Keratinocyte (primary cell): Measurements from ENCODE around the gene F12. TPM values are rescaled to one million over a fixed set of nuclear protein-coding genes. Genes with fewer than 3 reads are reported as not detected.
A peak's percentile ranks its signal among the peaks of the same experiment; 100 is the strongest.

ENCODE experiments used
- DNase-seq: peaks from one replicate; pipeline ENCODE4 v3.0.0-alpha.2; 2011; ENCODE audit warnings: low read depth, missing footprints, low spot score
- FAIRE-seq: peaks from 2 replicates; lab custom pipeline; 2011; peaks lifted over from hg19 to GRCh38; lab: Jason Lieb, UNC
- H2AFZ ChIP-seq: 2 replicates; pipeline ENCODE4 v1.6.0; 2012; ENCODE audit warnings: low read length, control low read depth, inconsistent platforms; ENCODE audit not compliant: control insufficient read depth
- H3K27ac ChIP-seq: 2 replicates; pipeline ENCODE4 v1.5.1; 2011; ENCODE audit warnings: low read length; ENCODE audit not compliant: control insufficient read depth, insufficient read depth
- H3K27me3 ChIP-seq: 3 replicates; pipeline ENCODE4 v1.6.0; 2011; ENCODE audit warnings: low read length; ENCODE audit not compliant: control insufficient read depth, insufficient read depth; ENCODE audit errors: extremely low read depth
- H3K36me3 ChIP-seq, 2 experiments: 2 replicates in 1 of 2; 3 replicates in 1 of 2; pipeline ENCODE4 v1.5.1; 2011; ENCODE audit warnings: low read length in 2 of 2, mild to moderate bottlenecking in 1 of 2; ENCODE audit not compliant: control insufficient read depth in 2 of 2, insufficient read depth in 2 of 2; ENCODE audit errors: extremely low read depth in 1 of 2
- H3K4me1 ChIP-seq: 3 replicates; pipeline ENCODE4 v1.5.1; 2011; ENCODE audit warnings: low read length; ENCODE audit not compliant: control insufficient read depth, insufficient read depth; ENCODE audit errors: extremely low read depth
- H3K4me2 ChIP-seq: 3 replicates; pipeline ENCODE4 v1.6.0; 2011; ENCODE audit warnings: low read depth, low read length; ENCODE audit not compliant: control insufficient read depth, insufficient read depth; ENCODE audit errors: extremely low read depth
- H3K4me3 ChIP-seq, 3 experiments: fragments of 200-600 bp in 1 of 3; sonication (generic) in 1 of 3; 2 replicates in 2 of 3; 3 replicates in 1 of 3; pipeline ENCODE4 v1.5.1; 2011 to 2016; ENCODE audit warnings: low read length in 3 of 3, mild to moderate bottlenecking in 3 of 3, control low read depth in 2 of 3, inconsistent platforms in 1 of 3, low read depth in 1 of 3, mixed read lengths in 1 of 3, mixed run types in 1 of 3, moderate library complexity in 1 of 3; ENCODE audit not compliant: control insufficient read depth in 2 of 3, insufficient read depth in 2 of 3; ENCODE audit errors: extremely low read depth in 1 of 3
- H3K79me2 ChIP-seq: 2 replicates; pipeline ENCODE4 v1.6.0; 2012; ENCODE audit warnings: low read length; ENCODE audit not compliant: control insufficient read depth, insufficient read depth
- H3K9ac ChIP-seq: 3 replicates; pipeline ENCODE4 v1.6.0; 2011; ENCODE audit warnings: low read length; ENCODE audit not compliant: control insufficient read depth, insufficient read depth; ENCODE audit errors: extremely low read depth
- H3K9me1 ChIP-seq: 3 replicates; pipeline ENCODE4 v1.6.0; 2011; ENCODE audit warnings: low read length; ENCODE audit not compliant: control insufficient read depth, insufficient read depth; ENCODE audit errors: extremely low read depth
- H3K9me3 ChIP-seq: 2 replicates; pipeline ENCODE4 v1.5.1; 2012; ENCODE audit warnings: low read depth, low read length; ENCODE audit not compliant: control insufficient read depth
- H4K20me1 ChIP-seq: 3 replicates; pipeline ENCODE4 v1.6.0; 2011; ENCODE audit warnings: low read length; ENCODE audit not compliant: control insufficient read depth, insufficient read depth; ENCODE audit errors: extremely low read depth
- CTCF ChIP-seq, 3 experiments: IDR thresholded peaks in 1 of 3; conservative IDR thresholded peaks in 1 of 3; optimal IDR thresholded peaks in 1 of 3; 2 replicates in 2 of 3; 3 replicates in 1 of 3; pipeline versions ENCODE3 to v1.5.1; 2011; ENCODE audit warnings: low read length in 3 of 3, mild to moderate bottlenecking in 3 of 3, moderate library complexity in 2 of 3, control low read depth in 1 of 3, inconsistent platforms in 1 of 3; ENCODE audit not compliant: insufficient read depth in 2 of 3; ENCODE audit errors: extremely low read depth in 1 of 3
- EZH2 ChIP-seq: IDR thresholded peaks from one replicate; pipeline ENCODE4 v1.6.1; 2012; ENCODE audit warnings: inconsistent platforms, mild to moderate bottlenecking, low read length, moderate library complexity
- dilution Hi-C: fragments of 300-500 bp; cut with MboI; formaldehyde crosslinking; loops from one replicate; pipeline ENCODE4 v1.7.0; 2020; ENCODE audit warnings: low sequenced_read_pairs; ENCODE audit not compliant: extremely low pct_ligation_motif_present
- polyA plus RNA-seq, 5 experiments: library from polyadenylated mRNA; depleted of rRNA in 3 of 5; stranded (reverse) in 3 of 5; stranded (forward) in 1 of 5; unstranded in 1 of 5; fragments of >200 nt; gene quantifications; 1 replicate in 1 of 5; 2 replicates in 3 of 5; 3 replicates in 1 of 5; pipeline versions ENCODE4 v1.2.1 to v1.2.3, GENCODE V29; 2011 to 2012; ENCODE audit warnings: missing spikeins in 2 of 5, low read depth in 1 of 5, low replicate concordance in 1 of 5

F12 gene
- polyA plus RNA-seq, 1 donor (not counting 4 experiments of a cell fraction or from before 2014, with no cell fraction given) = 7.7 TPM

GRCh38 chr5:177370488-177371119, 38.8 kb downstream of the F12 start:
- Histone ChIP-seq H3K4me3 (peak overlapping the region in 1 of 3 experiments; percentile 52), H3K36me3 (peaks cover 0 to 19% of the 10 kb centered on the region in 2 experiments), H3K9me1 (no peaks in the 10 kb centered on the region), H2AFZ (no peak overlapping the region), H3K27ac (no peak overlapping the region), H3K4me2 (no peak overlapping the region), H3K79me2 (no peaks in the 10 kb centered on the region), H3K9me3 (no peaks in the 10 kb centered on the region), H4K20me1 (no peaks in the 10 kb centered on the region), H3K9ac (no peak overlapping the region), H3K4me1 (peaks cover 52% of the 10 kb centered on the region), H3K27me3 (no peaks in the 10 kb centered on the region)
- dilution Hi-C loops = no loop called here
- FAIRE-seq = peak; percentile 36
- TF ChIP-seq CTCF (optimal IDR thresholded peaks at IDR 0.05 in 1 of 3, IDR thresholded peaks at IDR 0.05 in 1 of 3, conservative IDR thresholded peaks at IDR 0.05 in 1 of 3; ENCODE audit: extremely low read depth in 1 of 3, insufficient read depth in 2 of 3, low read length in 3 of 3) (peak in 2 of 3 experiments; percentile 43 to 86), EZH2 (no peak)
- DNase-seq = peak; percentile 82

GRCh38 chr5:177369645-177370440, 39.5 kb downstream of the F12 start:
- no peak overlapping the region for H3K9ac ChIP-seq
- H4K20me1 ChIP-seq = no peaks in the 10 kb centered on the region
- no peaks in the 10 kb centered on the region for H3K9me1 ChIP-seq
- dilution Hi-C loops = no loop called here
- FAIRE-seq (no peak), DNase-seq (no peak)
- no peak overlapping the region for H3K4me2 ChIP-seq
- no peak overlapping the region for H2AFZ ChIP-seq
- H3K36me3 ChIP-seq = peaks cover 0 to 19% of the 10 kb centered on the region in 2 experiments
- H3K27me3 ChIP-seq = no peaks in the 10 kb centered on the region
- H3K27ac ChIP-seq = no peak overlapping the region
- no peaks in the 10 kb centered on the region for H3K79me2 ChIP-seq
- no peaks in the 10 kb centered on the region for H3K9me3 ChIP-seq
- peaks cover 52% of the 10 kb centered on the region for H3K4me1 ChIP-seq
- H3K4me3 ChIP-seq = no peak overlapping the region
- TF ChIP-seq EZH2 (no peak), CTCF (optimal IDR thresholded peaks at IDR 0.05 in 1 of 3, IDR thresholded peaks at IDR 0.05 in 1 of 3, conservative IDR thresholded peaks at IDR 0.05 in 1 of 3; ENCODE audit: extremely low read depth in 1 of 3, insufficient read depth in 2 of 3, low read length in 3 of 3) (no peak)
